ENCODE data around the gene THRB. TPM values are rescaled to one million over a fixed set of nuclear protein-coding genes. Genes with fewer than 3 reads are reported as not detected.

Gene THRB
- total and polyA plus RNA-seq, 7 experiments from 2014 or later = 0.05 to 1.0 (median 0.16) TPM; not detected in 4

DNA sequence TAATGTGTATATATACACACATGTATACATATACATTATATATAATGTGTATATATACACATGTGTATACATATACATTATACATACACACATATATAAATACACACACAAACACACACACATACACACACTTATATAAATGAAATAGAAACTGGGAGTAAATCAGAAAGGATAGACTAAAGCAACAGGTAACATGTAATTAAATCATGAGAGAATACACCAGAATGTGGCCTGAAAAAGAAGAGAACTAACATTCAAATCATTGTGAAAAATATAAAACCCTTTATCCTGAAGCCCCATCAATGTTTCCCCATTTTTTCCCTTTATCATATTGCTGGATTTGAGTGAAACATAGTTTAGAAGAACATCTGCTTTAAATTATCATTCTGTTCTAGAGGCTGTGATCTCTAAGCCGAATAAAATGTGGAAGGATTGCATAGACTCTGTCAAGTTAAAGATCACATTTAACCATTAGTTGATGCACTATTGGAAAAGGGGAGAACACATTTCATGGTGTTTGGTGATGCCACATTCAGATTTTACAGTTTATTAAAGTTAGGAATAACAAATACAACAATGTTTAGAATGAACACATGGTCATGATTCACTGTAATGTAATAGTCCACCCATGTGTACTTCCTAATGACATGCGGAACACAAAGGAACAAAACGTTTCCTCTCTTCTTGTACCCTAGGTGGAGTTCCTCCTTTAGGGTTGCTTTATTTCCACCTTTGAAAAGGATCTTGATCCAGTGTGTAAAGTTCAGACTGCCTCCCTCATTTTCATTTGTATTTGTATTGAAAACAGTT, 12.5 kb upstream of the THRB start:
- DNase-seq (no peak), ATAC-seq (peak; percentile 12)
- Mint-ChIP-seq H3K4me1 (no peaks in the 10 kb centered on the region), H3K27ac (no peak overlapping the region), H3K27me3 (peaks cover 0 to 8% (median 4%) of the 10 kb centered on the region in 5 donors), H3K4me3 (no peak overlapping the region), H3K9me3 (peaks cover 0 to 3% (median 0%) of the 10 kb centered on the region in 11 donors), H3K36me3 (no peaks in the 10 kb centered on the region)
- intact Hi-C loops (cut with micrococcal nuclease) = no loop called here
- ChIA-PET POLR2A (no interaction called here), CTCF (no interaction called here)
- Histone ChIP-seq H3K36me3 (ENCODE audit: control insufficient read depth in 2 of 3, insufficient read depth in 3 of 3, low read length in 3 of 3) (no peaks in the 10 kb centered on the region), H3K9me3 (ENCODE audit: control insufficient read depth in 2 of 3, low read length in 3 of 3) (no peaks in the 10 kb centered on the region), H3K4me3 (ENCODE audit: low read length) (no peak overlapping the region), H3K4me1 (ENCODE audit: control insufficient read depth in 2 of 2, insufficient read depth in 2 of 2, low read length in 2 of 2) (no peaks in the 10 kb centered on the region), H3K27me3 (ENCODE audit: control insufficient read depth in 2 of 2, insufficient read depth in 2 of 2, low read length in 2 of 2) (no peaks in the 10 kb centered on the region), H3K27ac (ENCODE audit: low read depth, low read length) (no peak overlapping the region)

- Mint-ChIP-seq H3K9me3 (peaks cover 0 to 4% (median 0%) of the 10 kb centered on the region in 11 donors), H3K27ac (no peak overlapping the region), H3K27me3 (peaks cover 0 to 10% (median 5%) of the 10 kb centered on the region in 5 donors), H3K4me1 (no peaks in the 10 kb centered on the region), H3K36me3 (no peaks in the 10 kb centered on the region), H3K4me3 (no peak overlapping the region)
- no peaks in the 10 kb centered on the region for H3K27me3 ChIP-seq (ENCODE audit: control insufficient read depth in 2 of 2, insufficient read depth in 2 of 2, low read length in 2 of 2)
- intact Hi-C loops (cut with micrococcal nuclease) = no loop called here
- no peak for DNase-seq
- H3K27ac ChIP-seq (ENCODE audit: low read depth, low read length) = no peak overlapping the region
- H3K4me3 ChIP-seq (ENCODE audit: low read length) = no peak overlapping the region
- ATAC-seq = no peak
- no peaks in the 10 kb centered on the region for H3K4me1 ChIP-seq (ENCODE audit: control insufficient read depth in 2 of 2, insufficient read depth in 2 of 2, low read length in 2 of 2)
- no peaks in the 10 kb centered on the region for H3K9me3 ChIP-seq (ENCODE audit: control insufficient read depth in 2 of 3, low read length in 3 of 3)
- POLR2A ChIA-PET = no interaction called here
- no peaks in the 10 kb centered on the region for H3K36me3 ChIP-seq (ENCODE audit: control insufficient read depth in 2 of 3, insufficient read depth in 3 of 3, low read length in 3 of 3)
- CTCF ChIA-PET = no interaction called here
These were observed 11.3 kb upstream of the THRB start for GRCh38 chr3:24505691-24506550.

- no peak for DNase-seq
- Histone ChIP-seq H3K4me3 (ENCODE audit: low read length) (no peak overlapping the region), H3K4me1 (ENCODE audit: control insufficient read depth in 2 of 2, insufficient read depth in 2 of 2, low read length in 2 of 2) (no peaks in the 10 kb centered on the region), H3K9me3 (ENCODE audit: control insufficient read depth in 2 of 3, low read length in 3 of 3) (no peaks in the 10 kb centered on the region), H3K27me3 (ENCODE audit: control insufficient read depth in 2 of 2, insufficient read depth in 2 of 2, low read length in 2 of 2) (no peaks in the 10 kb centered on the region), H3K36me3 (ENCODE audit: control insufficient read depth in 2 of 3, insufficient read depth in 3 of 3, low read length in 3 of 3) (no peaks in the 10 kb centered on the region), H3K27ac (ENCODE audit: low read depth, low read length) (no peak overlapping the region)
- no peaks in the 10 kb centered on the region for H3K36me3 Mint-ChIP-seq
- intact Hi-C loops (cut with micrococcal nuclease) = no loop called here
- H3K27ac Mint-ChIP-seq = no peak overlapping the region
- H3K4me1 Mint-ChIP-seq = no peaks in the 10 kb centered on the region
- CTCF ChIA-PET = no interaction called here
- peaks cover 0 to 3% (median 0%) of the 10 kb centered on the region in 11 donors for H3K9me3 Mint-ChIP-seq
- POLR2A ChIA-PET = no interaction called here
- H3K4me3 Mint-ChIP-seq = no peak overlapping the region
- H3K27me3 Mint-ChIP-seq = peaks cover 0 to 10% (median 5%) of the 10 kb centered on the region in 5 donors
- ATAC-seq = no peak
These were observed 10.1 kb upstream of the THRB start for GRCh38 chr3:24504772-24505171.

- intact Hi-C loops (cut with micrococcal nuclease) = no loop called here
- CTCF ChIA-PET = no interaction called here
- ATAC-seq = no peak
- Mint-ChIP-seq H3K4me3 (no peak overlapping the region), H3K36me3 (no peaks in the 10 kb centered on the region), H3K9me3 (peaks cover 0 to 5% (median 0%) of the 10 kb centered on the region in 11 donors), H3K27ac (no peak overlapping the region), H3K27me3 (peaks cover 0 to 11% (median 5%) of the 10 kb centered on the region in 5 donors), H3K4me1 (no peaks in the 10 kb centered on the region)
- Histone ChIP-seq H3K27me3 (ENCODE audit: control insufficient read depth in 2 of 2, insufficient read depth in 2 of 2, low read length in 2 of 2) (no peaks in the 10 kb centered on the region), H3K36me3 (ENCODE audit: control insufficient read depth in 2 of 3, insufficient read depth in 3 of 3, low read length in 3 of 3) (no peaks in the 10 kb centered on the region), H3K4me3 (ENCODE audit: low read length) (no peak overlapping the region), H3K4me1 (ENCODE audit: control insufficient read depth in 2 of 2, insufficient read depth in 2 of 2, low read length in 2 of 2) (no peaks in the 10 kb centered on the region), H3K27ac (ENCODE audit: low read depth, low read length) (no peak overlapping the region), H3K9me3 (ENCODE audit: control insufficient read depth in 2 of 3, low read length in 3 of 3) (no peaks in the 10 kb centered on the region)
- POLR2A ChIA-PET = no interaction called here
- no peak for DNase-seq
These were observed 9.0 kb upstream of the THRB start for GRCh38 chr3:24503616-24504113.

DNA sequence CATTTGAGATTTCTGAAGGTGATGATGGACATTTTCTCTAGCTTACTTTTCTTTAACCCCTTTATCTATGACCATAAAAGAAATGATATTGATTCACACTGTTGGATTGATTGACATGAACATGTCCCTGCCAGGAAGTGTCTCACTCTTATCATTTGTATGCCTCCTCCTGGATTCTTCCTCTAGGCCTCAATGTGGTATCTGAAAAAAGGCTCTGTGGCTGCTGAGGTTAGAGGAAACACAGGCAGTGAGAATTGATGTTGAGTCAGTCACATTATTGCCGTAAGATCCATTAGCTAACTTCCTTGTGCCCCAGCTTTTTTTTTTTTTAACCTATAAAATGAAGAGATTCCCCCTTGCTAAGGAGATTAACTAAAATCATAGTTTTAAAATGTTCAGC, 8.0 kb upstream of the THRB start:
- H3K27me3 ChIP-seq (ENCODE audit: control insufficient read depth in 2 of 2, insufficient read depth in 2 of 2, low read length in 2 of 2) = no peaks in the 10 kb centered on the region
- ATAC-seq (peak; percentile 36), DNase-seq (no peak)
- H3K27me3 Mint-ChIP-seq = peaks cover 2 to 21% (median 10%) of the 10 kb centered on the region in 5 donors
- H3K36me3 Mint-ChIP-seq = no peaks in the 10 kb centered on the region
- intact Hi-C loops (cut with micrococcal nuclease) = no loop called here
- H3K9me3 Mint-ChIP-seq = peaks cover 0 to 11% (median 0%) of the 10 kb centered on the region in 11 donors
- H3K4me3 ChIP-seq (ENCODE audit: low read length) = no peak overlapping the region
- no peak overlapping the region for H3K27ac Mint-ChIP-seq
- H3K36me3 ChIP-seq (ENCODE audit: control insufficient read depth in 2 of 3, insufficient read depth in 3 of 3, low read length in 3 of 3) = no peaks in the 10 kb centered on the region
- ChIA-PET POLR2A (no interaction called here), CTCF (no interaction called here)
- H3K4me1 Mint-ChIP-seq = no peaks in the 10 kb centered on the region
- no peak overlapping the region for H3K27ac ChIP-seq (ENCODE audit: low read depth, low read length)
- no peaks in the 10 kb centered on the region for H3K9me3 ChIP-seq (ENCODE audit: control insufficient read depth in 2 of 3, low read length in 3 of 3)
- H3K4me3 Mint-ChIP-seq = no peak overlapping the region
- H3K4me1 ChIP-seq (ENCODE audit: control insufficient read depth in 2 of 2, insufficient read depth in 2 of 2, low read length in 2 of 2) = no peaks in the 10 kb centered on the region

GRCh38 chr3:24500806-24501205, 6.2 kb upstream of the THRB start:
- H3K27me3 Mint-ChIP-seq = peaks cover 19 to 38% (median 27%) of the 10 kb centered on the region in 5 donors
- Histone ChIP-seq H3K27ac (ENCODE audit: low read depth, low read length) (no peak overlapping the region), H3K4me3 (ENCODE audit: low read length) (no peak overlapping the region), H3K27me3 (ENCODE audit: control insufficient read depth in 2 of 2, insufficient read depth in 2 of 2, low read length in 2 of 2) (no peaks in the 10 kb centered on the region), H3K4me1 (ENCODE audit: control insufficient read depth in 2 of 2, insufficient read depth in 2 of 2, low read length in 2 of 2) (no peaks in the 10 kb centered on the region), H3K9me3 (ENCODE audit: control insufficient read depth in 2 of 3, low read length in 3 of 3) (no peaks in the 10 kb centered on the region), H3K36me3 (ENCODE audit: control insufficient read depth in 2 of 3, insufficient read depth in 3 of 3, low read length in 3 of 3) (no peaks in the 10 kb centered on the region)
- ChIA-PET CTCF (no interaction called here), POLR2A (no interaction called here)
- H3K4me1 Mint-ChIP-seq = peaks cover 0 to 3% (median 0%) of the 10 kb centered on the region in 7 donors
- H3K9me3 Mint-ChIP-seq = peaks cover 0 to 11% (median 0%) of the 10 kb centered on the region in 11 donors
- intact Hi-C loops (cut with micrococcal nuclease) = no loop called here
- no peak overlapping the region for H3K4me3 Mint-ChIP-seq
- ATAC-seq (no peak), DNase-seq (no peak)
- H3K36me3 Mint-ChIP-seq = no peaks in the 10 kb centered on the region
- H3K27ac Mint-ChIP-seq = no peak overlapping the region

Measured in naive thymus-derived CD4-positive, alpha-beta T cell (primary cell).